CD4-positive, alpha-beta T cell treated with Interleukin-6 for 4 hours (primary cell): Measurements from ENCODE around the gene ANK2.

Experiments used
- DNase-seq: peaks from one replicate; pipeline ENCODE4 v3.0.0-alpha.2; 2020; ENCODE audit warnings: mixed read lengths

Gene ANK2

DNA sequence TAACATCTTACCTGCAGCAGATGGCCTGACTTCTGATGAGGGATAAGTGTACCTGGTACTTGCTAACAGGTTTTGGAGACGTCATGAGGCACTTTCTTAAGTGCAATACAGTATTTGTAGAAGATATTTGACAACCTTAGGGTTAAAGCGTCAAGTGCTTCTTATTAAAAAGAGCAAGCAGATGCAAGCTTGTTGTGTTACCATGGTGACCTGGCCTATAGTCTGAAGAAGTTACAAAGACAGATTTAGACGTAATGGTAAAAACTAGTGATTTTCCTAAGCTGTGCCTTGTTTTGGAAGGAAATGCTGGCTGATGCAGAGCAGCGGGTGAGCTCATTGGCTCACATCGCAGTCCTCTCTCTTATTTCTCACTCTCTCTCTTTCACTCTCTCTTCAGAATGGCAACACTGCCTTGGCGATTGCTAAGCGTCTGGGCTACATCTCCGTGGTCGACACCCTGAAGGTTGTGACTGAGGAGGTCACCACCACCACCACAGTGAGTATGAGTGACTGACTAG lies 243.6 kb downstream of the ANK2 start:
- no peak for DNase-seq

DNA sequence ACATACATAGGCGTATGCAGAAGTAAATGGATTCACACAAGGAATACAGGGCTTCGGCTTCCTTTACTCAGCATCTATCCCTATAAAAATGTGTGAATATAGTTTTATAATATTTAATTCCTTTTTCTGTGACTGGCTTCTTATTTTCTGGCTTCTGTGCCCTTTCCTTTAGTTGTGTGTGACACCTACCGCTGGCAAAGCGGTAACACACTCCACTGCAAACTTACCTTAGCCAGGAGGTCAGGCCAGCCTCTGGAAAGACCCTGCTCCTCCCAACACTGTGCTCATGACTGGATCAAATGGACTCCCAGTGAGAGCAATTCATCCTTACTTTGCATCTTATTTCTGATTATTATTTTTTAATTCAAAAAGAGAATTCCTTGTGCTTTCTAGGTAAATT lies 244.2 kb downstream of the ANK2 start:
- no peak for DNase-seq

DNA sequence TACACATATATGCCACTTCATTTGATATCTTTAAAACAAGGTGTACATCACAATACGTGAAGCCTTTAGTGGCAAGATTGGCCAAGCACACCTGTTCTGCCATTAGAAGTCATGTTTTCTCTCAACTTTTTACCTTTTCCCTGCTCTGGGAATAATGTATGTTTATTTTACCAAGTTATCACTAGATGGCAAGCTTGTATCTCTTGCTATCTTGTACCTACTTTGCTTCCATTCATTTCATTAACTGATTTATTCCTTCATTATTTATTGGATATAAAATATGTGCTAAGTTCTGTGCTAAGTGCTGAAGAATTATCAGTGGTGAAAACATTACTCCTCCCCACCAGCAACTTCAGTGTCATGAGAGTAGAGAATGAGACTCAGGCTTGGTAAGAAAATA lies 245.5 kb downstream of the ANK2 start:
- DNase-seq = no peak

DNA sequence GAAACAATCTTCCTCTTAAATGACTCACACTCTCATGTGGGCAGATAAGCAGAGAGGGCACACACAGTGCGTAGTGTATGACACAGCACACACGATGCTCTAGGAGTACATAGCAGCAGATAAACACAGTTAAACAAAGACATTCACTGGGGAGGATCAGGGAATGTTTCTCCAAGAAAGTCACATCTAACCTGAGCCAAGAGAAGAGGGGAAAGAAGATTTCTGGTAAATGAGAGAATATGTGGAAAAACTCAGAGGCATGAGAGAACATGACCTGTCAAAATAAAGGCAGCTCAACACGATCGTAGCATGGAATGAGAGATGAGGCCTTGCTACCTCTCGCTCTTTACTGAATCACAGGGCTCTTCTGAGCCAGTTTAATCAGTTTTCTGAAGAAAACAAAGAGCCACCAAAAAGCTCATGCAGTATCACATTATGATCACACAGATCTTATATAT lies 251.0 kb downstream of the ANK2 start:
- no peak for DNase-seq

DNA sequence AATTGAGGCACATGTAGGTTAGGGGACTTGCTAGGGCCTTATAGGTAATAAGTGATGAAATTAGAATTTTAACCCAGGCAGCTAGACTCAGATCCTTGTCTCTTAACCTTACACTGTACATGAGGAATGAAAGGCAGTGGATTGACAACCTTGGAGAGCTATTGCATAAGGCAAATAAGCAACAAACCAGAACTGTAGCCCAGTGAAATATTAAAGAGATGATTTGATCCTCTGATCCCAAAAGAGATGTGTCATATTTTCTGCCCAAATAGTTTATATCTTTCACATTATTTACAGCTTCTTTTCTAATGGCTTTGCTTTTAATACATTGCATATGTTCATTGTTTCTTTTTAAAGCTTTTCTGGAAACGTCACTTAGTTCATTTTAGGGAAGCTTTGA lies 252.6 kb downstream of the ANK2 start:
- no peak for DNase-seq

DNA sequence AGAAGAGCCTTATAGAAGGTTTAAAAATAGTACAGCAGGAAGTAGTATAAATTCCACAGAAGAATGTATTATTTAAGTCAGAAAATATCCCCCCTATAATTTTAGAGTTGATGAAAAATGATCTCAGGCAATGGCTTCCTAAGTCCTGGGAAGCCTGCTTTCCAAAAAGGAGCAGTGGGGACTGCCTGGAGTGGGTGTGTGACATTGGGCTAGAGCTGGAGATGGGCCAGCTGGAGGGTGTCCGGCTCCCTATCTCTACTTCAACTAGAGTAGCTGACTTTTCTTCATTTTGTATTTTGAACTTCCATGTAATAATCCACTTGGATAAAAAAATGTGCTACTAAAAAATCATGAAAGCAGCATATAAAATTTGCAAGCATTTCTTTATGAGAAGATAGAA lies 253.9 kb downstream of the ANK2 start:
- DNase-seq = no peak

DNA sequence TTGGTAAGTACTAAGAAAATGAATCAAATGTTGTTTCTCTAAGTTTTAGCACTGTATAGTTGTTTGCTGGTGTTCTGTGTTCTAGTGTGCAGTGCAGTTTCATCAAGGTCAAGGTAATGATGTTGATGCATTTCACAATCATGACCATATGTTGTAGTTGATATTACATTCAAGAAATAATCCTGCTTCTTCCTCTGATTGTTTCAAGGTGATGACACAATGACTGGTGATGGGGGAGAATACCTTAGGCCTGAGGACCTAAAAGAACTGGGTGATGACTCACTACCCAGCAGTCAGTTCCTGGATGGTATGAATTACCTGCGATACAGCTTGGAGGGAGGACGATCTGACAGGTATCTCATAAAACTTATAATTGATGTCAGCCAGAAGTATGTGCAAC lies 261.6 kb downstream of the ANK2 start:
- no peak for DNase-seq

DNA sequence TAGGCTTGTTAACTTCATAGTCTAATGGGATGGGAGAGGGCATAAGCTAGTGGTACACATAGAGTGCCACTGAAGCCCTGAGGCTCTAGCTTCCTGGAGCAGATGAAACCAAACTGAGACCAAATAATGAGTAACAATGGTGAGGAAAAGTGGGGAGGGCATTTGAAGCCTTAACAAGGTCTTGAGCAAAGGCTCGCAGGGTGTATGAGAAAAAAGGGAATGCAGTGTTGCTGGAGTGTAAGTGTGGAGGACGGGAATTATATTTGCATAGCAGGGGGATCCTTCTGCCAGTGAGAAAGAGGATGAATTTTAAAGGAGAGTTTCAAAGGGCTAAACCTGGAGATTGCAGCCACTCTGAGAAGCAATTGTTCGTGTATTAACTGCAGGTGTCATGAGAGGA lies 263.1 kb downstream of the ANK2 start:
- DNase-seq = no peak

DNA sequence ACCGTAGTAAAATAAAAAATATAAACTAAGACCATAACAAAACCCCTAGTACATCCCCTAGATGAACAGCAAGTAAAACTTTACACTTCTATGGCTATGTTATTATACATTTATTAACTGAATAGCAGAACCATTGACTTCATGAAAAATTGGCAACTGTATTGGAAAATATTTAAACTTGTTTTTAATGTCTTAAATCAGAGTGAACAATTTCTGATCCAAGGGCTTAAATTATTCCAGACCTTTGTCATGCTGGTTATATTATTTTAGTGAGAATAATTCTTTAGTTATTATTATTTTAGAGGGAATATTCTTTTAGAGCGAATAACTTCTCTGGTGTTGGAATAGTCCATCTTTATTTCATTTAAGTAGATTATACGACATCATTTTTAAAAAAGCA lies 265.0 kb downstream of the ANK2 start:
- DNase-seq = no peak

DNA sequence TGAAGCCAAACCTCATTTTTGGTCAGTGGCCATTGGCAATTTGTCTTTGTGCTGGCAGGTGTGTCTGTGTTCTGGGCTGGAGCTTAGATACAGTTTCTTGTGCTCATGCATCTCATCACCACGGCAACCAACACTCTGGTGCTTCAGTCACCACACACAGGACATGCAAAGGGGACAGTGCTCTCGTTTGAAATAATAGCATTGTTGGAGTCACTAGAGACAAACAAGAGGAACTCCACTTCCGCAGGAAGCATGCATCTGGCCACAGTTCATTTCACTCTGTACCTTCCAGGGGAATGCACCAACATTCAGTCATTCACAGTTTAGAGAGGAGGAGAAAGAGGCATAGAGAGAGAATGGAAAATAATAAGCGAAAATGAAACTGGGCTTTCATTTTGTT lies 267.4 kb downstream of the ANK2 start:
- DNase-seq = no peak

DNA sequence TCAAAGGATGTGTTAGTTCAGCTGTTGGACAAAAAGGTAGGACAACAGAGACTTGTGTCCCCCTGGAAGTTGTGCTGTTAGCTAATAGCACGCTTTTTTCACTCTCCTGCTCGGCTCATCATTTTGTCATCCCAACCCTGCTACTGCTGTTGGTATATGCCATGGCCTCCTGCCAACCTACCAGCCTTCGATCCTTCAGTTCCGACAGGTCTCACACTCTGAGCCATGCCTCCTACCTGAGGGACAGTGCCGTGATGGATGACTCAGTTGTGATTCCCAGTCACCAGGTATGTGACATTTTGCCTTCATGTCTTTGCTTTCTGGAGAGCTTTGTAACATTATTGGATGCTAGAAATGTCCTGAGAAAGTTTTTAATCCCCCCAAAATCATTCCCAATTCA lies 268.1 kb downstream of the ANK2 start:
- DNase-seq = no peak

DNA sequence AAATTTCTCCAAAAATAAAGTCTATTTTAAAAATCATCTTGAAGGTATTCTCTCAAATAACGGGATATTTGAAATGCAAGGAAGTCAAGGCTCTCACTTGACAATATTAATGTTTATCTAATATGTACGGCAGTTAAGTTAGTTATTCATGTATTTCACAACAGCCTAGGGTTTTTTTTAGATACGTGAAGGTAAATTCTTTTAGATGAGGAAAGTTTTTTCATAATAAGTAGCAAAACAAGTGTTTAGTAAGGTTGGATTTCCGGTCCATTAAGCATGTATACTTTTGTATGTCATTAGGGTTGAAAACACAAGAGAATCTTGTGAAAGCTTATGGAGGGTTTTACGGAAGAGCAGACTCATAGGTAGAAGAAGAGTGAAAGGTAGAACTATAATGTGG lies 273.3 kb downstream of the ANK2 start:
- DNase-seq = no peak

DNA sequence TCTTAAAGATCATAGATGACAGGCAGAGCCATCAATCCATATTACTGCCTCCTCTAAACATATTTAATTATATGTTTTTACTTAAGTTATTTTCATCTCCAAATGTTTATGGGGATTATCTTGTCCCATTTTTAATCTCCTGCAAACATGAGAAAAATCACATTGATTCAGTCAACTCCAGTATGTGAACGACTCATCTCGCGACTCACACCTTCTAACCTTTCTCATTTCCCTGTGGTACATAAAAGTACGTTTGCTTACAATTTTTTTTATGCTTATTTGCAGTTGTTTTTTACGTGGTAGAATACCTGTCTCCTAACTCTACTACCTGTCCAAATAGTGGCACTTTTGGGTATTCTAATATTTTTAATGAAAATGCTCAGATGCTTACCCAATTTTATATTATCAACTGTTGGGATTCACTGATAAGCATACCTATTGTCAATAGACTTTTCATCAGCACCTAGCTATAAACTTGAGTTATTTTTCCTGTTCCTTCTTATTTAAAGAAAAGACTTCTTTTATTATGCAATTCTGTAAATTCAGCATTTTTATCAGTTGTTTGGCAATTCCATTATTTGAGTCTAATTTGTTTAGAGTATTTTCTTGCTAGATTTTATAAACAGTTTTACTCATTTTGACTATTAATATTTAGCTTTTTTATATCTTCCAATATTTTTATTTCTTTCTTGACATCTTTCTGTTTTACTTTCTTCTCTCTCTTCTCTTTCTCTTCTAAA lies 276.6 kb downstream of the ANK2 start:
- DNase-seq = no peak

DNA sequence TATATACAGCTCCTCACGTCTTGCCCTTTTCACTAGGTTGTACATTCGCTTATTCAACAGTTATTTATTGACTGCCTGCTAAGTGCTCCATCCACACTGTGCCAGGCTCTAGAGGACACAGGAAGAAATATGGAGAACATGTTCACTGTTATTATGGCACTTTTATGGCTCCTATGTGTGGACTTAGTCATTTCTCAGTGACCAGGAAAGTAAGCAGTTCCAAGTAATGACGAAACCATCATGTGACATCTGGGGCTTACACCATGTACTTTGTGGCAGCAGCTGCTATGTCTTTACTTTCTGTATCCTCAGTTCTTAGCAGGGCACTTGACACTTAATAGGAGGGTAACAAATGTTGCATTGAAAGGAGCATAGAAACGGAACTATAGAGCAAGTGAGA lies 278.0 kb downstream of the ANK2 start:
- DNase-seq = no peak

DNA sequence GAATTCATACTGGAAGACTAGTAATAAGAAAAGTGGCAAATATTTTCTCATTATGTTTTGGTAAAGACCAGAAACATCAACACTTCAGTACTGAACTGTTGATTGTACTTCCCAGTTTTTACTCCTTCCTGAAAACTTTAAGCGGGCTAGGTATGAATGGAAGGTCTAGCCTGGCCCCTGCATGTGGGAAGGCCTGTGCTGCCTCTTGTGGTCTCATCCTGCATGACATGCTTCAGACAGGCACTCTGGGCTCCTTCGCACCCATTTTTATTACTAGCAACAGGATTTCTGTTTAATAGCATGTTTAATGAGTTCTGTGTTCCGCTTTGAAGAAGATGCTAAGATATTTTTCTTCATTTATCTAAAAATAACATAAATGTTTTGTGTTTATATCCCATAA lies 279.1 kb downstream of the ANK2 start:
- no peak for DNase-seq

DNA sequence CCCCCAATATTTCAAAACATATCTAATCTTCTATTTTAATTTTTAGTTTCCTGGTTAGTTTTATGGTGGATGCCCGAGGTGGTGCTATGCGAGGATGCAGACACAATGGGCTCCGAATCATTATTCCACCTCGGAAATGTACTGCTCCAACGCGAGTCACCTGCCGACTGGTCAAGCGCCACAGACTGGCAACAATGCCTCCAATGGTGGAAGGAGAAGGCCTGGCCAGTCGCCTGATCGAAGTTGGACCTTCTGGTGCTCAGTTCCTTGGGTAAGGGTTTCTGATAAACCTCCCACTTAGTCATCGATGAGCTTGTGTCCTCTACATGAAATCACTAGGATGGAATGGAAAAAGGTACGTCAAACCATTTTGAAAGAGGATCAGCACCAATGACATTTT lies 280.7 kb downstream of the ANK2 start:
- no peak for DNase-seq

DNA sequence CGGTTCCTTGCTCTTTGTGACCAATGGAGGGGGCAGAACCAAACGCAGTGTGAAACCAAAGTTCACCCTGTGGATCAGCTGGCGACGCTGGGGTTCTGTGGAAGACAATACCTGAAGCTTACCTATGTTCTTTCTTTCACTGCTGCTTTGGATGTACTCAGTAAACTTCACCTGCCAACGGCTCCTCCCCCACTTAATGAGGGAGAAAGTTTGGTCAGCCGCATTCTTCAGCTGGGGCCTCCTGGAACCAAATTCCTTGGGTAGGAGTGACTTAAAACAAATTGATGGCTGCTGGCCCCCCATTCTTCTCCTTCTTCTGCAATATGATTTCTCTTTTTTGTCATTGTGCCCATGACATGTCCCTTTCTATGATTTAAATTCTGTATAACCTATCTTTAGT lies 282.4 kb downstream of the ANK2 start:
- no peak for DNase-seq

DNA sequence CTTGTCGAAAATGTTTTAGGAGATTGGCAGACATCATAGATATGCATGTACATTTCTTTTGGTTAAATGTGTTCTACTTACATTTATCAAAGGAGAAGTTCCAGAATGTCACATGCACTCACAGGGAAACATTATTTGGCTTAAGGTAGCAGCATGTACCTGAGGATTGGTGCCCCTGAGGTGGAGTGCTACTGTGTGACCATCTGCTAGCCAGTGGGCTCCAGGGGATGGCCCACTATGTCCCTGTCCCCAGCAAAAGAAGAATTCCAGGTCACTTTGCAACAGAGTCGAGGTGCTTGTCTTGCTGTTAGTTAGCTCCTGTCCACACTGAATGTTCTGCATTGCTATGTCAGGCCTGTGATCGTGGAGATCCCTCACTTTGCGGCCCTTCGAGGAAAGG lies 283.2 kb downstream of the ANK2 start:
- DNase-seq = no peak

DNA sequence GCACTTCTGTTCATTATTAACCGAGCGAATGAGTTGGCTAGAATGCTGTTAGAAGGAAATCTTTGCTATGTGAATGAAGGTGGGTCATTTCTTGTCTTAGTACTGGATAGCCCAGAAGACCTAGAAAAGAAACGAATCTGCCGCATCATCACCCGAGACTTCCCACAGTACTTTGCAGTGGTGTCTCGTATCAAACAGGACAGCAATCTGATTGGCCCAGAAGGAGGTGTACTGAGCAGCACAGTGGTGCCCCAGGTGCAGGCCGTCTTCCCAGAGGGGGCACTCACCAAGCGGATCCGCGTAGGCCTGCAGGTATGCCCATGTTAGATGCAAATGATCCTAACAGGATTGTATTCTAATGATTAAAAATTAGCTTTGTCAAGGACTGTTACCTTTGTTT lies 286.3 kb downstream of the ANK2 start:
- no peak for DNase-seq

DNA sequence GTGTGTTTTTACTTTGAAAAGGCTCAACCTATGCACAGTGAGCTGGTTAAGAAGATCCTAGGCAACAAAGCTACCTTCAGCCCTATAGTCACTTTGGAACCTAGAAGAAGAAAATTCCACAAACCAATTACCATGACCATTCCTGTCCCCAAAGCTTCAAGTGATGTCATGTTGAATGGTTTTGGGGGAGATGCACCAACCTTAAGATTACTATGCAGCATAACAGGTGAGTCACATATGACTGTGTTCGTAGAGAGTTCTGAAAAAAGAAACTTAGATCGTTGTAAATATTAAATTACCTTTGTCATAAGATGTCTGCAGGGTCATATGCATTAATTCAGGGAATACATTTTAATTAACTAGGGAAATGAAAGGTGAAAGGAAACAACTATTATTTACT lies 287.1 kb downstream of the ANK2 start:
- DNase-seq = no peak

DNA sequence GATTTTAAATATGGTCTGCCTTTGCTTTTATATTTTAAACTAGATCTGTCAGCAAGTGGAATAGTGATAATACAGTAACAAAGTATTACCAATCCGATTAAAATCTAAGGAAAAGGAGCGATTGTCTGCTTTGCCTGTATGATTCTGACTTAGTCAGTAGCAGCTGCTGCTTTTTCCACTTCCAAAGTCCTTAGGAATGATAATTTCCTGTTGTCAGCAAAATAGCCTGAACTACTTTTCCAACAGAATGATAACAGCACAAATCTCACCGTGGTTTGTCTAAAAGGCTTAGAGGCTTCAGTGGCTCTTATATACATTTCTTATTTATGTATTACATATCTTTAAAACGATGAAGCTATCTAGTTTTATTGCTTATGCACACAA lies 290.0 kb downstream of the ANK2 start:
- DNase-seq = no peak

DNA sequence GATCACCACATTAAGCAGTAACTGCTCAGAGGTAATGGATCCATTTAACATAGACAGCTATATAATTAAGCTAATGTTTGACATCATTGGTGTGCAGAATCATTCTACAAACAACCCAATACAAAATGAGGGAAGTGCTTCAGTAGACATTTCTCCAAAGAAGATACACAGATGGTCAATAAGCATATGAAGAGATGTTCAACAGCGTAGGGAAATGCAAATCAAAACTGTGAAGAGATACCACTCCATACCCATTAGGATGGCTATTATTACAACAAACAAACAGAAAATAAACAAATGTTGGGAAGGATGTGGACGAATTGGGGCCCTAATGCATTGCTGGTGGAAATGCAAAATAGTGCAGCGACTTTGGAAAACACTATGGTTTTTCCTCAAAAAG lies 294.6 kb downstream of the ANK2 start:
- DNase-seq = no peak

DNA sequence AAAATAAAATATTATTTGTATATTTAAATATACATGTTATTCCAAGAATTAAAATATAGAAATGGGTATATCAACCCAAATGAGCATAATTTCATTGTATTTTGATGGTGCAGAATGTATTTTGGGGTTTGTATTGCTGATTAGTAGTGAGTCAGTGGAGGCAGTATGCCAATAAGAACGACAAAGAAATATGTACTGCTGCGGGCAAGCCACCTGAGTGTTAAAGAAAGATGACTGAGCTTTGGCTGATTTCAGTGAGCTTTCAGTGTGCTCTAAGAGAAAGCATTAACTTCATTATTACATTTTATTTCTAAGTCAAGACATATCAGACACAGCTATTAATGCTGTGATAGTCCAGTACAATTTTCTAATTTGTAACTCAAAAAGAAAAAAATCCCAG lies 297.8 kb downstream of the ANK2 start:
- DNase-seq = no peak

DNA sequence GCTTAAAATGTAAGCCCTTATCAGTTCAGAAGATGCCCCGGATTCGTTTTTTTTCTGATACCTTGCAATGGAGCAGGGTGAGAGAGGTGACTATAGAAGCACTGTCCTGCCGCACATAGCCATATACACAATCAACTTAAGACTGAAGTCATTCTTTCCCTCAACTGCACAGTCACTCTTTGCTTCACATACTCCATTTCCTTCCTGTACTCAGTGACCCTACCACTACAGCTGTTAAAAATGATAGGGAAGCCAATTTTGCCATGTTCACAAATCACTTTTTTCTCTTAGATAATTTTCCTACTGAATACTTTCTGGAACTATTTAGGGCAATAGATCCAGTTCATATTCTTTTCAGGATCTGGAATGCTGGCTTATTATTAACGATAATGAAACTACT lies 300.0 kb downstream of the ANK2 start:
- no peak for DNase-seq

DNA sequence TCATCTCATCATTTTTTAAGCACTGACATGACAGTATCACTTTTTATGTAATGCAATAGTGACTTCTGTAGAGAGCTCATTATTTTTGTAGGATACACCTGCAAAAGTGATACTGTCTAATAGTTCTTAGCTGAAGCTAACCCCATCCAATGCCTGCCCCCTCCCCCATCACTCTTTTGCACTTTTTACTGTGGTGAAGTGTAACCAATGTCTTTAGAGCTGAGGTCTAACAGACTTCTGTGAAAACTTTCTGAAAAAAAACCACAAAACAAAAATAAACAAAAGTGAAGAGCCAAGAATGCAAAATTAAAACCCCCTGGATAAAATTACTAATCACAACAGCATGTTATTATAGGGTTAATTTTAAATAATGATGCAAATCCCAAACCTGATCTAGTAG lies 301.1 kb downstream of the ANK2 start:
- no peak for DNase-seq
